AG08396 (cell line): ENCODE data around the gene SMG1.
"Not testable (repeated sequence)": the region's sequence is repeated elsewhere in the genome, so short reads cannot be mapped to it uniquely, and the experiment has no call there.

Experiments used
- DNase-seq: peaks from one replicate; pipeline ENCODE4 v3.0.0; 2012; ENCODE audit warnings: low spot score, mixed read lengths

The SMG1 gene

DNA sequence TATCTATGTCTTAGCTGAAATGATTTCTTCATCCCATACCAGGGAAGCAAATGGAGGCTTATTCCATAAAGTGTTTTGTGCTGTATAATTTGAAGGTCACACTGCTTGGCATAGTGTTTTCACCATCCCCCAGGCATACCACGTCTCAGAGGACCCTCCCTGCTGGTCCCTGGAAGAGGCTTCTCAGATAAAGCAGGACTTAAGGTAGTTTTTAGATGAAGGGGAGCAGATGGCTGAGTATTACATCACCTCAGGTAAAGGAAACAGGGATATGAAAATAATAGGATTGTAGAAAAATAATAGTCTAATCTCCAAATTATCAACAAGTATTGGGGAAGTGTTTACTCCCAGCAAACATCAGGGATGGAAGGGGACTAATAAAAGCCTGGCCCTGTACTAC, 7.3 kb upstream of the SMG1 start:
- no peak for DNase-seq

GRCh38 chr16:18932243-18932987, 6.2 kb upstream of the SMG1 start:
- peak; percentile 48 for DNase-seq

DNA sequence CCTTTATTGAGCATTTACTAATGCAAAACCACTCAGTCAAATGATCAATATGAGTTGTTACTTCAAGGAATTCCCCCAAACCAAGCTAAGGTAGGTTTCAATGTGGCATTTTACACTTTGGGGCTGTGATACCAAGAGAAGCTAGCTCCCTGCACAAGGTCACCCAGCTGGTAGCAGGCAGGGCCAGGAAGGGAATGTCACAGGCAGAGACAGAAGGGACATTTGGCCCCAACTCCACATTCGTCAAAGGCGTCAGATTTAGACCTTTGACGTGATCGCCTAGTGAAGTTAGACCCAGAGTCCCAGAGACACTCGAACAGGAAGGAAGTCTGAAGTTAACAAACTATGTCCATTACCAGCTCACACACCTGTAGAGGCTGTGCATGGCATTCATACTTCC, 5.5 kb upstream of the SMG1 start:
- DNase-seq: no peak

DNA sequence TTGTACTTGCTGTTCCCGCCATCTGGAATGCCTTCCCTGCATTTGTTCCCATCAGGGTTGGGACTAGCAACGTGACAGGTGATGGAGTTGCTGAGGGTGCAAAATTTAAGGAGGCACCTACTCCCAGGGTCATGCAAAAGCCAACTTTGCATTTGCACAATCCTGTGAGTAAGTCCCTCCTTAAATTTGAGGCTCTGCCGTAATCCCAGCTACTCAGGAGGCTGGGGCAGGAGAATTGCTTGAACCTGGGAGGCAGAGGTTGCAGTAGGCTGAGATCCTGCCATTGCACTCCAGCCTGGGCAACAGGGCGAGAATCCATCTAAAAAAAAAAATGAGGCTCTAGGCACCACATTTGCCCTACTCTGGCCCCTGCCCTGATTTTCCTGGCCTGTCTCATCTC, 3.9 kb upstream of the SMG1 start:
- not testable (repeated sequence) for DNase-seq

DNA sequence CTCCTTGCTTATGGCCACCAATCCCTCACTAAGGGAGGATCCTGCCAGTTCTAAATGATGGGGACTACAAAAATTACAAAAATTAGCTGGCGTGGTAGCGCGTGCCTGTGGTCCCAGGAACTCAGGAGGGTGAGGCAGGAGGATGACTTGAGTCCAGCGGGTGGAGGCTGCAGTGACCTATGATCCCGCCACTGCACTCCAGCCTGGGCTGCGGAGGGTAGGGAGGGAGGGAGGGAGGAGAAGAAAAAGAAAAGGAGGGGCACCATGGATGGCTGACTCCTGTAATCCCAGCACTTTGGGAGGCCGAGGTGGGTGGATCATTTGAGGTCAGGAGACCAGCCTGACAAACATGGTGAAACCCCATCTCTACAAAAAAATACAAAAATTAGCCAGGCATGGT, 1.9 kb upstream of the SMG1 start:
- not testable (repeated sequence) for DNase-seq

GRCh38 chr16:18925215-18925985, 808 bp downstream of the SMG1 start:
- peak; percentile 26 for DNase-seq

- not testable (repeated sequence) for DNase-seq
Measured at GRCh38 chr16:18923935-18924334, 2.3 kb downstream of the SMG1 start.

DNA sequence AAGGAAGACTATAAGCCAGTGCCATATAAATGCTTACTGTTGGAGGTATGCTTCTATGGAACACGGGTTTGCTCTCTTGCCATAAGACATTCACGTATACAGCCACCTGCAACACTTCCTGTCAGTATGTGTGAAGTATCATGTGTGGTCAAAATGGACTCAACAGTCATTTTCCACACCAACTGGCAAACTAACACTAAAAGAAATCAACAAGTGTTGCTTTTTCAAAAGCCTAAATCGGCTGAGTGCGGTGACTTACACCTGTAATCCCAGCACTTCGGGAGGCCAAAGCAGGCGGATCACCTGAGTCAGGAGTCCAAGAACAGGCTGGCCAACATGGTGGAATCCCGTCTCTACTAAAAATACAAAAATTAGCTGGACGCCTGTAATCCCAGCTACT, 3.1 kb downstream of the SMG1 start:
- not testable (repeated sequence) for DNase-seq

DNA sequence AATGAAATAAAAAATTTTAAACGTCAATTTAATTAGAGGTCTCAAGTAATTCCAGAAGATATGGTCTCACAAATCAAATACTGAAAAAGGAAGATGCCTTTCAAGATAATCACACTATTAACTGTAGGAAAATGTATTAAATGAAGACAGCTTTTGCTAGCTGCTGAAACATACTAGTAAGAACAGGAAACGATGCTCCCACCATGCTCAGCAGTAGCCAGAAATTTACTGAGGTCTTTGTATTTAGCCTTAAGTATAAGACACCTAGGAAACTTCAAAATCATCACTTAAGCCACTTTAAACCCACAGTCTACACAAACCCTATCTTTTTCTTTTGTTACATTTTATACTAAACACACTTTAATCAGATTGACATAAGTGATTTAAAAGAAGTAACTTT, 16.6 kb downstream of the SMG1 start:
- not testable (repeated sequence) for DNase-seq

- not testable (repeated sequence) for DNase-seq
Measured at GRCh38 chr16:18908716-18909115, 17.5 kb downstream of the SMG1 start.

DNA sequence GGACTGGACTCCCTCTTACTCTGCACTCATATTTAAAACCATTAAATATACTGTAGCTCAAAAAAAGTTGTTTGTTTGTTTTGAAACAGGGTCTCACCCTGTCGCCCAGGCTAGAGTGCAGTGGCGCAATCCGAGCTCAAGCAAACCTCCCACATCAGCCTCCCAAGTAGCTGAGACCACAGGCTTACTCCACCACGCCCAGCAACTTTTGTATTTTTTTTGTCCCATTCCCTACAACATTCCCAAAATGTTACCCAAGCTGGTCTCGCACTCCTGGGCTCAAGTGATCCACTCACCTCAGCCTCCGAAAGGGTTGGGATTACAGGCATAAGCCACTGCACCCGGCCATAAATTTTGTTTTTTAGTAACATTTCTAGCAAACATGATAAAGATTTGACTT, 23.4 kb downstream of the SMG1 start:
- DNase-seq: not testable (repeated sequence)

DNA sequence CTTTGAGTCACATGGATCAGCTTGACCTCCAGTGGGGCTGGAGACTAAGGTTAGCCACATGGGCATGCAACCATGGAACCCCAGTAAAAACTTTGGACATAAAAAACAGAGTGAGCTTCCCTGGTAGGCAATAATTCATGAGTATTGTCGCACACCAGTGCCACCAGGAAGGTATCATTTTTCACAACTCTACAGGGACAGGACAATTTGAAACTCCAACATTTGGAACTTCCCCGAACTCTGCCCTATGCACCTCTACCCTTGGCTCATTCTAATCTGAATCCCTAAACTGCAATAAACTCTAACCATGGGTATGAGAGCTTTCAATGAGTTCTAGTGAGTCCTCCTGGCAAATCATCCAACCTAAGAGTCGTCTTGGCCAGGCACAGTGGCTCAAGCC, 24.2 kb downstream of the SMG1 start:
- DNase-seq: not testable (repeated sequence)

DNA sequence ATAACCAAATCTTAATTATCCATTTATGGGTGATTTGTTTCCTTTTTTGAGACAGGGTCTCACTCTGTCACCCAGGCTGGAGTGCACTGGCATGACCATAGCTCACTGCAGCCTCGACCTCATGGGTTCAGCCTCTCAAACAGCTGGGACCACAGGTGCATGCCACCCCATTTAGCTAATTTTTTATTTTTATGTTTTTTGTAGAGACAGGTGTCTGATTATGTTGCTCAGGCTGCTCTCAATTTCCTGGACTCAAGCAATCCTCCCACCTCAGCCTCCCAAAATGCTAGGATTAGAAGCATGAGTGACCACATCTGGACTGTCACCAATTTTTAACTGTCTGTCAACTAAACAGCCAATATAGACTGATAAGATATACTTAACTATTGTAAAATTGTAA, 25.0 kb downstream of the SMG1 start:
- DNase-seq: not testable (repeated sequence)

GRCh38 chr16:18884456-18884855, 41.8 kb downstream of the SMG1 start:
- not testable (repeated sequence) for DNase-seq

DNA sequence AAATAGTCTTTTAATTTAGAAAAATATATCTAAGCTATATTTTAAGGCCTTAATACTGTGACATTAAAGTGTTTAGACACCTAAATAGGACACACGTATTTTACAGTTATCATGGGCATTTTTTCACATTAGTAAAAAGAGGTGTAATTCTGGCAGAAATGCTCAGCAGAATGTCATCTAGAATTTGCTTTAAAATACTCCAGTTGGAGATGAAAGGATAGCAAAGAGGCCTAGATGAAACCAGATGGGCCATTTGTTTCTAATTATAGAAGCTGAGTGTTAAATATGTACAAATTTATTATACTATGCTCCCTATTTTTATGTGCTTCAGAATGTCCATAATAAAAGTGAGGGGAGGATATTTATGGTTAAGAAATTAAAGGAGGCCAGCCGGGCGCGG, 48.5 kb downstream of the SMG1 start:
- DNase-seq: not testable (repeated sequence)

- DNase-seq: not testable (repeated sequence)
Measured at GRCh38 chr16:18877259-18877658, 48.9 kb downstream of the SMG1 start.

- DNase-seq: not testable (repeated sequence)
Measured at GRCh38 chr16:18876301-18876700, 49.9 kb downstream of the SMG1 start.

GRCh38 chr16:18869043-18869771, 57.0 kb downstream of the SMG1 start:
- not testable (repeated sequence) for DNase-seq

- DNase-seq: not testable (repeated sequence)
Measured at GRCh38 chr16:18866277-18866823, 59.9 kb downstream of the SMG1 start.

DNA sequence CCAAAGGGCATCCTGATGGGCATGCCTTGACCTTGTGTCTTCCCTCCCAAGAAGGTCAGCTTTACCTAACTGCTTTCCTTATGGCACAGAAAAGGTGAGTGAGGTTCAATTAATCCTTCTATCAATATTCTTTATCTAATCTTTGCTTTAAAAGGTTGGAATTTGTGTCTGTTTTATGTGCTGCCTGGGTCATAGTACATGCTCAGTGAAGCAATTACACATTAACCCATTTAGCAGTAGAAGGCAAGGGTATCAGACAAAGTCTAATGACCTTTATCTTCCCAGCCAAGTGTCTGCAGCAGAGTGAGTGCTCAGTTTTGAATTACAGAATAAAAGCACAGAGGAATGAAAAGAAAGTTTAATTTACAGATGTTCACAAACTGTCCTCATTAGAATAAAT, 63.3 kb downstream of the SMG1 start:
- not testable (repeated sequence) for DNase-seq

DNA sequence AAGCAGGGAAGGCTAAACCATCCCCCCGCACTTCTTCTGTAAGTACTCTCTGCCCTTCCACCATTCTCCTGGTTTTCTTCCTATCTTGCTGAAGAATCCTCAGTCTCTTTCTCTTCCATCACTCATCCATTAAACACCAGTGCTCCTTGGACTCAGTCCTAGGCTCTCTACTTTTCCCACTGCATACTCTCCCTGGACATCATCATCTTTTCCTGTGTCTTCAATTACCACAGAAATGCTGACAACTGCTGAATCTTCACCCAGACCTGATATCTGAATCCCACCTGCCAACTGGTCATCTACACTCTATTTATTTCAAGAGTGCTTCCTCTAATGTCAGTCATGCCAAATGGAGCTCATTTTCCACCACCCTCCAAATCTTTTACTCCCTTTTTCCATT, 71.0 kb downstream of the SMG1 start:
- no peak for DNase-seq

DNA sequence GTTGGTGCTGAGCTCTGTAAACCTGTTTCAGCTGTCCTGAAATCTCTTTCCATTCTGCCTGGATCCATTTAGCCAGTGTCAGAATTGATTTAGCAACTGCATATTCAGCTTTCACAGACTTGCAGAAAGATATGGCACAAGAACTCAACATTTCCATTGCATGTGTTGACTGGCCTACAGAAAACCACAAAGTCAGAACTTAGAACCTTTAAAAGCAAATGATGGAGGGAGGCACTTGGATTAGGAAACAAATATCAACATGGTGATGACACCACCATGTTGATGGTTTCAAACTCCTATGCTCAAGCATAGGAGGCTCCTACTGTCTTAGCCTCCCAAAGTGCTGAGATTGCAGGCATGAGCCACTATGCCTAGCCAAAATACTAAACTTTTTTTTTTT, 72.5 kb downstream of the SMG1 start:
- no peak for DNase-seq
